Lower leg skin (tissue), 3 donors: ENCODE results near the gene ZFP91.

Experiments
- POLR2A ChIP-seq, 2 donors: fragments of 450-650 bp; IDR thresholded peaks; one replicate each; pipeline ENCODE4 v1.6.1; 2016 to 2017; ENCODE audit warnings: antibody characterized with exemption in 2 of 2, mild to moderate bottlenecking in 1 of 2, moderate library complexity in 1 of 2
- TF ChIP-seq, protein P1 (sequence below), 3 donors: fragments of 450-650 bp; IDR thresholded peaks; one replicate each; pipeline ENCODE4 v1.5.1; 2016; ENCODE audit warnings: antibody characterized with exemption in 3 of 3, mild to moderate bottlenecking in 3 of 3, moderate library complexity in 2 of 3

DNA sequence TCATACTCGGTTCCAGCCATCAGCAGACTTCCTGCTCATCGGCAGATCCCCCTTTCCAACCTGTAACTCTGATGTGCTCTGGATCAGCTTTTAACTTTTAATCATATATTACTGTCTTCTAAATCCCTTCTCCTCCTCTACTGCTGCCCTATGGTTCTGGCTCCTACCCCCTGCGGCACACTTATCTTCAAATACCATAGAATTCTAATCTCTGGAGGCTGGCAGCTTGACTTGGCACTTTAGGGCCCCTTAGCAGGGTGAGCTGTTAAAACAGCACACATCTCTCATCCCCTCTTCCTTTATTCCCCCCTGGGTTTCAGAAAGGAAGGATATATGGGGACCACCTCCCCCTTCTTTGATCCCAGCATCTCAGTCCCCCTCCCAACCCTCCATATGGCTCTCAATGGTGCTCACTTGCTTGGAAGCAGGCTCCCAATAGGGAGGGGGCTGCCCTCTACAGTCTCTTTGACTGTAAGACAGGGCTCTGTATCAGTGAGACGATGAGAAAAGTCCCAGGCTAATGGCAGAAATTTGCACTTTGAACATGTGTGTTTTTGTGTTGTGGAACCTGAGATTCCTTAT is 39.2 kb downstream of the ZFP91 start:
- TF ChIP-seq, protein P1, sequence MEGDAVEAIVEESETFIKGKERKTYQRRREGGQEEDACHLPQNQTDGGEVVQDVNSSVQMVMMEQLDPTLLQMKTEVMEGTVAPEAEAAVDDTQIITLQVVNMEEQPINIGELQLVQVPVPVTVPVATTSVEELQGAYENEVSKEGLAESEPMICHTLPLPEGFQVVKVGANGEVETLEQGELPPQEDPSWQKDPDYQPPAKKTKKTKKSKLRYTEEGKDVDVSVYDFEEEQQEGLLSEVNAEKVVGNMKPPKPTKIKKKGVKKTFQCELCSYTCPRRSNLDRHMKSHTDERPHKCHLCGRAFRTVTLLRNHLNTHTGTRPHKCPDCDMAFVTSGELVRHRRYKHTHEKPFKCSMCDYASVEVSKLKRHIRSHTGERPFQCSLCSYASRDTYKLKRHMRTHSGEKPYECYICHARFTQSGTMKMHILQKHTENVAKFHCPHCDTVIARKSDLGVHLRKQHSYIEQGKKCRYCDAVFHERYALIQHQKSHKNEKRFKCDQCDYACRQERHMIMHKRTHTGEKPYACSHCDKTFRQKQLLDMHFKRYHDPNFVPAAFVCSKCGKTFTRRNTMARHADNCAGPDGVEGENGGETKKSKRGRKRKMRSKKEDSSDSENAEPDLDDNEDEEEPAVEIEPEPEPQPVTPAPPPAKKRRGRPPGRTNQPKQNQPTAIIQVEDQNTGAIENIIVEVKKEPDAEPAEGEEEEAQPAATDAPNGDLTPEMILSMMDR (IDR thresholded peaks at IDR 0.05): no peak
- TF ChIP-seq POLR2A (IDR thresholded peaks at IDR 0.05): no peak
